ENCODE measurements around the gene TEF.

The TEF gene

DNA sequence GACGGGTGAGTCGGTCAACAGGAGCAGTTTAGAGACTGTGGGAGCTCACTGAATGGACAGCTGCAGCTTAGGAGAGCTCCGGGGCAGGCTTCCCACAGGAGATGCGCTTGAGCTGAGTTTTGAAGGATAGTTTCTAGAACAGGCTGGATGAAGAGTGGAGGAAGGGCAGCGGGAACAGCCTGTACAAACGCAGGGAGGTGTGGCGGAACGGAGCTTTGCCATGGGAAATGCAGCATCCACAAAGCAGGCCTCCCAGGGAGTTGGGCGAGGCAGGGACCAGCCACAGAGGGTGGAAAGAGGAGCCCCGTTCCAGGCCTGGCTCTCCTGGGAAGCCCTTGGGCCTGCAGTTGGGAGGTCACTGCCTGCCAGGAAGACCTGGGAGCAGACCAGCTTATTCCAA is 26.8 kb upstream of the TEF start:
- Histone ChIP-seq H3K4me2 (ENCODE audit: low read length) (no peak overlapping the region), H3K27ac (ENCODE audit: low read length) (no peak overlapping the region), H3K4me1 (ENCODE audit: low read length) (no peaks in the 10 kb centered on the region), H3K27me3 (ENCODE audit: low read depth, low read length) (no peaks in the 10 kb centered on the region), H3K79me2 (ENCODE audit: low read length) (no peaks in the 10 kb centered on the region), H2AFZ (ENCODE audit: low read depth, low read length) (no peak overlapping the region), H3K9ac (ENCODE audit: low read length) (no peak overlapping the region), H4K20me1 (ENCODE audit: insufficient read depth, low read length) (no peaks in the 10 kb centered on the region; the same call in 1 of the 2 replicates), H3K36me3 (replicated peaks; ENCODE audit: low read depth, low read length) (peaks cover 63% of the 10 kb centered on the region), H3K4me3 (ENCODE audit: low read length) (no peak overlapping the region), H3K9me3 (ENCODE audit: insufficient read depth, low read length) (no peaks in the 10 kb centered on the region)
- no peak for TF ChIP-seq EZH2phosphoT487 (IDR thresholded peaks at IDR 0.05; ENCODE audit: low read depth)
- TF ChIP-seq, protein P1, sequence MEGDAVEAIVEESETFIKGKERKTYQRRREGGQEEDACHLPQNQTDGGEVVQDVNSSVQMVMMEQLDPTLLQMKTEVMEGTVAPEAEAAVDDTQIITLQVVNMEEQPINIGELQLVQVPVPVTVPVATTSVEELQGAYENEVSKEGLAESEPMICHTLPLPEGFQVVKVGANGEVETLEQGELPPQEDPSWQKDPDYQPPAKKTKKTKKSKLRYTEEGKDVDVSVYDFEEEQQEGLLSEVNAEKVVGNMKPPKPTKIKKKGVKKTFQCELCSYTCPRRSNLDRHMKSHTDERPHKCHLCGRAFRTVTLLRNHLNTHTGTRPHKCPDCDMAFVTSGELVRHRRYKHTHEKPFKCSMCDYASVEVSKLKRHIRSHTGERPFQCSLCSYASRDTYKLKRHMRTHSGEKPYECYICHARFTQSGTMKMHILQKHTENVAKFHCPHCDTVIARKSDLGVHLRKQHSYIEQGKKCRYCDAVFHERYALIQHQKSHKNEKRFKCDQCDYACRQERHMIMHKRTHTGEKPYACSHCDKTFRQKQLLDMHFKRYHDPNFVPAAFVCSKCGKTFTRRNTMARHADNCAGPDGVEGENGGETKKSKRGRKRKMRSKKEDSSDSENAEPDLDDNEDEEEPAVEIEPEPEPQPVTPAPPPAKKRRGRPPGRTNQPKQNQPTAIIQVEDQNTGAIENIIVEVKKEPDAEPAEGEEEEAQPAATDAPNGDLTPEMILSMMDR (IDR thresholded peaks at IDR 0.05; ENCODE audit: low read depth, low read length): no peak

DNA sequence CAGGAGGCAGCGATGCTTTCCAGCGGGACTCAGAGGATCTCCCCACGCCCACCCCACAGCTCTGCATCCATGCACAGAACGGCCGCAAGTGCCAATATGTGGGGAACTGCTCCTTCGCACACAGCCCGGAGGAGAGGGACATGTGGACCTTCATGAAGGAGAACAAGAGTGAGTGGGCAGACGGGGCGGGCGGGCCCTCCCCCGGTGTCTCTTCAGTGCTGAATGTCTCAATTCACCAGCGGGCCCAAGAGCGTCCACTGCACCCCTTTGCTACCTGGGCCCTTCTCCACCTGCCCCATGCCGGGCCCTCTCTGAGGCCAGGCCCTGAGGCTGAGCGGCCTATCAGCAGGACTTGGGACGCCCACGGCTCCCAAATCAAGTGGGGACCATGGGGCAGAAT is 25.8 kb upstream of the TEF start:
- H3K79me2 ChIP-seq (ENCODE audit: low read length): no peaks in the 10 kb centered on the region
- no peak overlapping the region for H3K4me2 ChIP-seq (ENCODE audit: low read length)
- no peak overlapping the region for H2AFZ ChIP-seq (ENCODE audit: low read depth, low read length)
- H3K4me1 ChIP-seq (ENCODE audit: low read length): no peaks in the 10 kb centered on the region
- peaks cover 58% of the 10 kb centered on the region for H3K36me3 ChIP-seq (replicated peaks; ENCODE audit: low read depth, low read length)
- TF ChIP-seq, protein P1 (IDR thresholded peaks at IDR 0.05; ENCODE audit: low read depth, low read length): no peak
- no peak for TF ChIP-seq EZH2phosphoT487 (IDR thresholded peaks at IDR 0.05; ENCODE audit: low read depth)
- H4K20me1 ChIP-seq (ENCODE audit: insufficient read depth, low read length): no peaks in the 10 kb centered on the region
- H3K27me3 ChIP-seq (ENCODE audit: low read depth, low read length): no peaks in the 10 kb centered on the region
- H3K27ac ChIP-seq (ENCODE audit: low read length): no peak overlapping the region
- no peak overlapping the region for H3K9ac ChIP-seq (ENCODE audit: low read length)
- no peaks in the 10 kb centered on the region for H3K9me3 ChIP-seq (ENCODE audit: insufficient read depth, low read length)
- H3K4me3 ChIP-seq (ENCODE audit: low read length): no peak overlapping the region

- H3K4me3 ChIP-seq (ENCODE audit: low read length): no peak overlapping the region
- no peak overlapping the region for H3K27ac ChIP-seq (ENCODE audit: low read length)
- no peaks in the 10 kb centered on the region for H3K27me3 ChIP-seq (ENCODE audit: low read depth, low read length)
- no peak for TF ChIP-seq EZH2phosphoT487 (IDR thresholded peaks at IDR 0.05; ENCODE audit: low read depth)
- TF ChIP-seq, protein P1 (IDR thresholded peaks at IDR 0.05; ENCODE audit: low read depth, low read length): no peak
- no peak overlapping the region for H3K4me2 ChIP-seq (ENCODE audit: low read length)
- H3K9me3 ChIP-seq (ENCODE audit: insufficient read depth, low read length): no peaks in the 10 kb centered on the region
- H2AFZ ChIP-seq (ENCODE audit: low read depth, low read length): no peak overlapping the region
- H3K79me2 ChIP-seq (ENCODE audit: low read length): no peaks in the 10 kb centered on the region
- H3K36me3 ChIP-seq (replicated peaks; ENCODE audit: low read depth, low read length): peaks cover 54% of the 10 kb centered on the region
- H3K4me1 ChIP-seq (ENCODE audit: low read length): no peaks in the 10 kb centered on the region
- no peak overlapping the region for H3K9ac ChIP-seq (ENCODE audit: low read length)
- H4K20me1 ChIP-seq (ENCODE audit: insufficient read depth, low read length): no peaks in the 10 kb centered on the region
Measured at GRCh38 chr22:41356430-41357028, 25.2 kb upstream of the TEF start.

DNA sequence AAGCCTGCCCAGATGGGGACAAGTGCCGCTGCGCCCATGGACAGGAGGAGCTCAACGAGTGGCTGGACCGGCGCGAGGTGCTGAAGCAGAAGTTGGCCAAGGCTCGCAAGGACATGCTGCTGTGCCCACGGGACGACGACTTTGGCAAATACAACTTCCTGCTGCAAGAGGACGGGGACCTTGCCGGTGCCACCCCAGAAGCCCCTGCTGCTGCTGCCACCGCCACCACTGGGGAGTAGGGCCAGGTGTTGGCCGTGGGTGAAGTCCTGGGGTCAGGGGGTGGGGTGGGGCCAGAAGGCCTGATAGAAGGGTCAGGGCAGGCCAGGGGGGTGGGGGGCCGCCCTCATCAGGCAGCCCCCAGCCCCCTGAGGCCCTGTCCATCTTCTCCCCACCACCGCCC is 24.6 kb upstream of the TEF start:
- H3K27me3 ChIP-seq (ENCODE audit: low read depth, low read length): no peaks in the 10 kb centered on the region
- H4K20me1 ChIP-seq (ENCODE audit: insufficient read depth, low read length): no peaks in the 10 kb centered on the region
- H3K36me3 ChIP-seq (replicated peaks; ENCODE audit: low read depth, low read length): peaks cover 53% of the 10 kb centered on the region
- no peak overlapping the region for H2AFZ ChIP-seq (ENCODE audit: low read depth, low read length)
- no peak overlapping the region for H3K4me3 ChIP-seq (ENCODE audit: low read length)
- no peaks in the 10 kb centered on the region for H3K9me3 ChIP-seq (ENCODE audit: insufficient read depth, low read length)
- H3K79me2 ChIP-seq (ENCODE audit: low read length): no peaks in the 10 kb centered on the region
- H3K4me2 ChIP-seq (ENCODE audit: low read length): no peak overlapping the region
- no peak overlapping the region for H3K27ac ChIP-seq (ENCODE audit: low read length)
- TF ChIP-seq, protein P1 (IDR thresholded peaks at IDR 0.05; ENCODE audit: low read depth, low read length): no peak
- TF ChIP-seq EZH2phosphoT487 (IDR thresholded peaks at IDR 0.05; ENCODE audit: low read depth): no peak
- H3K9ac ChIP-seq (ENCODE audit: low read length): no peak overlapping the region
- H3K4me1 ChIP-seq (ENCODE audit: low read length): no peaks in the 10 kb centered on the region

Data from OCI-LY3 (cell line).